ENCODE results near the gene SYTL3. TPM values are rescaled to one million over a fixed set of nuclear protein-coding genes. Genes with fewer than 3 reads are reported as not detected.

The SYTL3 gene
- total RNA-seq, 4 donors from 2014 or later = 2.4 to 6.4 (median 2.9) TPM

GRCh38 chr6:158708239-158708638, 58.4 kb downstream of the SYTL3 start:
- no peak for DNase-seq
- H3K36me3 ChIP-seq = no peaks in the 10 kb centered on the region
- intact Hi-C loops (cut with DNase I; ENCODE audit: low total_unique reads) (no loop called here), in situ Hi-C loops (cut with MboI; ENCODE audit: low pct_ligation_motif_present in 1 of 4, low pct_unique_long_range_greater_than_20kb in 1 of 4, low sequenced_read_pairs in 3 of 4) (loop anchor here in 3 of 4 donors (5.0 to 25.0 kb wide), 4 partner anchors 259 to 429 kb away; no protein-coding TSS in a partner anchor)
- no peaks in the 10 kb centered on the region for H3K9me3 ChIP-seq
- peak overlapping the region; percentile 25 to 80 (median 74) for H3K27ac ChIP-seq
- no peak for TF ChIP-seq POLR2A (IDR thresholded peaks at IDR 0.05)
- TF ChIP-seq POLR2AphosphoS5 (IDR thresholded peaks at IDR 0.05) = no peak
- TF ChIP-seq, protein P1, sequence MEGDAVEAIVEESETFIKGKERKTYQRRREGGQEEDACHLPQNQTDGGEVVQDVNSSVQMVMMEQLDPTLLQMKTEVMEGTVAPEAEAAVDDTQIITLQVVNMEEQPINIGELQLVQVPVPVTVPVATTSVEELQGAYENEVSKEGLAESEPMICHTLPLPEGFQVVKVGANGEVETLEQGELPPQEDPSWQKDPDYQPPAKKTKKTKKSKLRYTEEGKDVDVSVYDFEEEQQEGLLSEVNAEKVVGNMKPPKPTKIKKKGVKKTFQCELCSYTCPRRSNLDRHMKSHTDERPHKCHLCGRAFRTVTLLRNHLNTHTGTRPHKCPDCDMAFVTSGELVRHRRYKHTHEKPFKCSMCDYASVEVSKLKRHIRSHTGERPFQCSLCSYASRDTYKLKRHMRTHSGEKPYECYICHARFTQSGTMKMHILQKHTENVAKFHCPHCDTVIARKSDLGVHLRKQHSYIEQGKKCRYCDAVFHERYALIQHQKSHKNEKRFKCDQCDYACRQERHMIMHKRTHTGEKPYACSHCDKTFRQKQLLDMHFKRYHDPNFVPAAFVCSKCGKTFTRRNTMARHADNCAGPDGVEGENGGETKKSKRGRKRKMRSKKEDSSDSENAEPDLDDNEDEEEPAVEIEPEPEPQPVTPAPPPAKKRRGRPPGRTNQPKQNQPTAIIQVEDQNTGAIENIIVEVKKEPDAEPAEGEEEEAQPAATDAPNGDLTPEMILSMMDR (IDR thresholded peaks at IDR 0.05) = no peak
- no peak for TF ChIP-seq EP300 (IDR thresholded peaks at IDR 0.05; ENCODE audit: low read depth)
- peaks cover 8 to 51% (median 35%) of the 10 kb centered on the region in 4 donors for H3K4me1 ChIP-seq
- WGBS, 2 donors (ENCODE audit: low coverage in 1 of 2) = 67% methylated on average over 14 of the region's 14 CpGs; no CpG with 5 or more reads in 1 of the 2 donors
- no peaks in the 10 kb centered on the region for H3K27me3 ChIP-seq
- H3K4me3 ChIP-seq = no peak overlapping the region

- WGBS, 2 donors (ENCODE audit: low coverage in 1 of 2) = 96 to 100% methylated on average over 4 of the region's 4 CpGs
- DNase-seq = no peak
- no peaks in the 10 kb centered on the region for H3K36me3 ChIP-seq
- H3K9me3 ChIP-seq = no peaks in the 10 kb centered on the region
- H3K4me1 ChIP-seq = peaks cover 8 to 36% (median 23%) of the 10 kb centered on the region in 4 donors
- no peaks in the 10 kb centered on the region for H3K27me3 ChIP-seq
- in situ Hi-C loops (cut with MboI; ENCODE audit: low pct_ligation_motif_present in 1 of 4, low pct_unique_long_range_greater_than_20kb in 1 of 4, low sequenced_read_pairs in 3 of 4) (loop anchor here in 3 of 4 donors (5.0 to 25.0 kb wide), 4 partner anchors 257 to 427 kb away; no protein-coding TSS in a partner anchor), intact Hi-C loops (cut with DNase I; ENCODE audit: low total_unique reads) (no loop called here)
- H3K27ac ChIP-seq = no peak overlapping the region
- no peak overlapping the region for H3K4me3 ChIP-seq
- TF ChIP-seq POLR2A (IDR thresholded peaks at IDR 0.05) = no peak
- TF ChIP-seq, protein P1 (IDR thresholded peaks at IDR 0.05) = no peak
- no peak for TF ChIP-seq EP300 (IDR thresholded peaks at IDR 0.05; ENCODE audit: low read depth)
- TF ChIP-seq POLR2AphosphoS5 (IDR thresholded peaks at IDR 0.05) = no peak
These were observed 60.0 kb downstream of the SYTL3 start for GRCh38 chr6:158709809-158710208.

GRCh38 chr6:158711264-158711663, 61.4 kb downstream of the SYTL3 start:
- Histone ChIP-seq H3K4me3 (no peak overlapping the region), H3K9me3 (no peaks in the 10 kb centered on the region), H3K4me1 (peaks cover 5 to 37% (median 22%) of the 10 kb centered on the region in 4 donors), H3K27ac (no peak overlapping the region), H3K27me3 (no peaks in the 10 kb centered on the region), H3K36me3 (no peaks in the 10 kb centered on the region)
- in situ Hi-C loops (cut with MboI; ENCODE audit: low pct_ligation_motif_present in 1 of 4, low pct_unique_long_range_greater_than_20kb in 1 of 4, low sequenced_read_pairs in 3 of 4) (loop anchor here in 2 of 4 donors (25.0 kb wide), 2 partner anchors 401 to 426 kb away; no protein-coding TSS in a partner anchor), intact Hi-C loops (cut with DNase I; ENCODE audit: low total_unique reads) (no loop called here)
- WGBS, 2 donors (ENCODE audit: low coverage in 1 of 2) = 74 to 88% methylated on average over 5 to 10 of the region's 10 CpGs
- TF ChIP-seq POLR2A (IDR thresholded peaks at IDR 0.05) (no peak), EP300 (IDR thresholded peaks at IDR 0.05; ENCODE audit: low read depth) (no peak), POLR2AphosphoS5 (IDR thresholded peaks at IDR 0.05) (no peak)
- TF ChIP-seq, protein P1 (IDR thresholded peaks at IDR 0.05) = no peak
- no peak for DNase-seq

GRCh38 chr6:158713469-158713868, 63.6 kb downstream of the SYTL3 start:
- in situ Hi-C loops (cut with MboI; ENCODE audit: low pct_ligation_motif_present in 1 of 4, low pct_unique_long_range_greater_than_20kb in 1 of 4, low sequenced_read_pairs in 3 of 4) = loop anchor here in 2 of 4 donors (25.0 kb wide), 2 partner anchors 399 to 424 kb away; no protein-coding TSS in a partner anchor
- no peak overlapping the region for H3K4me3 ChIP-seq
- peaks cover 0 to 22% (median 6%) of the 10 kb centered on the region in 4 donors for H3K4me1 ChIP-seq
- WGBS, 2 donors (ENCODE audit: low coverage in 1 of 2) = 91 to 96% methylated on average over 4 to 6 of the region's 6 CpGs
- TF ChIP-seq EP300 (IDR thresholded peaks at IDR 0.05; ENCODE audit: low read depth) (no peak), POLR2A (IDR thresholded peaks at IDR 0.05) (no peak), POLR2AphosphoS5 (IDR thresholded peaks at IDR 0.05) (no peak)
- TF ChIP-seq, protein P1 (IDR thresholded peaks at IDR 0.05) = no peak
- intact Hi-C loops (cut with DNase I; ENCODE audit: low total_unique reads) = no loop called here
- no peaks in the 10 kb centered on the region for H3K36me3 ChIP-seq
- H3K27ac ChIP-seq = no peak overlapping the region
- no peak for DNase-seq
- H3K9me3 ChIP-seq = no peaks in the 10 kb centered on the region
- no peaks in the 10 kb centered on the region for H3K27me3 ChIP-seq
